B cell (primary cell): ENCODE measurements around the gene CRY1. TPM values are rescaled to one million over a fixed set of nuclear protein-coding genes. Genes with fewer than 3 reads are reported as not detected.

Experiments
- ATAC-seq: fragments of 200-7000 bp; cut with Tn5 transposase; one replicate; pipeline ENCODE4 v1.10.0; 2021; ENCODE audit warnings: low read depth, mild to moderate bottlenecking, moderate number of reproducible peaks, moderate library complexity
- CTCF ChIA-PET: fragments of 350-600 bp; sonication (Branson Sonifier 250); formaldehyde crosslinking; loops from one replicate; lab custom pipeline; 2021; ENCODE audit warnings: antibody characterized with exemption, inconsistent platforms; lab: Charles Lee
- POLR2A ChIA-PET: fragments of 350-600 bp; sonication (Branson Sonifier 250); formaldehyde crosslinking; loops from one replicate; lab custom pipeline; 2021; ENCODE audit warnings: antibody characterized with exemption; lab: Charles Lee
- DNase-seq: peaks from one replicate; pipeline ENCODE4 v3.0.0; 2013
- H2AFZ ChIP-seq: 2 replicates; pipeline ENCODE4 v1.6.1; 2012; ENCODE audit warnings: mild to moderate bottlenecking, low read depth, low read length; ENCODE audit not compliant: insufficient read depth, poor library complexity, severe bottlenecking
- H3K27ac ChIP-seq, 2 donors: 1 replicate in 1 of 2; 2 replicates in 1 of 2; pipeline ENCODE4 v1.5.1; 2012 to 2013; ENCODE audit warnings: low read length in 2 of 2, mild to moderate bottlenecking in 2 of 2, moderate library complexity in 1 of 2
- H3K27me3 ChIP-seq, 4 experiments: fragments of 200-600 bp in 1 of 4; sonication (generic) in 1 of 4; replicated peaks in 1 of 4; 1 replicate in 2 of 4; 2 replicates in 2 of 4; pipeline versions ENCODE4 v1.6.1 to v1.7.0; 2013 to 2016; ENCODE audit warnings: low read length in 3 of 4, mild to moderate bottlenecking in 2 of 4, mixed read lengths in 1 of 4, moderate library complexity in 1 of 4; ENCODE audit not compliant: insufficient read depth in 4 of 4, control insufficient read depth in 3 of 4; ENCODE audit errors: control extremely low read depth in 1 of 4
- H3K36me3 ChIP-seq, 2 experiments: replicated peaks in 1 of 2; 1 replicate in 1 of 2; 2 replicates in 1 of 2; pipeline versions ENCODE4 v1.6.1 to v1.7.1; 2013; ENCODE audit warnings: low read length in 1 of 2; ENCODE audit not compliant: insufficient read depth in 2 of 2, control insufficient read depth in 1 of 2; ENCODE audit errors: control extremely low read depth in 1 of 2, extremely low read depth in 1 of 2
- H3K4me1 ChIP-seq, 2 donors: fragments of 200-600 bp in 1 of 2; sonication (generic) in 1 of 2; 1 replicate in 1 of 2; 2 replicates in 1 of 2; pipeline versions ENCODE4 v1.5.1 to v1.6.1; 2013 to 2017; ENCODE audit warnings: low read length in 2 of 2; ENCODE audit not compliant: control insufficient read depth in 2 of 2, insufficient read depth in 2 of 2
- H3K4me2 ChIP-seq: replicated peaks from 2 replicates; pipeline ENCODE3; 2012; ENCODE audit warnings: mild to moderate bottlenecking, low read depth, low read length; ENCODE audit not compliant: poor library complexity, severe bottlenecking
- H3K4me3 ChIP-seq, 5 experiments: fragments of 200-600 bp in 1 of 5; sonication (generic) in 1 of 5; 1 replicate in 3 of 5; 2 replicates in 2 of 5; pipeline versions ENCODE4 v1.5.1 to v1.7.0; 2011 to 2016; ENCODE audit warnings: low read length in 4 of 5, mild to moderate bottlenecking in 4 of 5, low read depth in 2 of 5, control low read depth in 1 of 5, moderate library complexity in 1 of 5; ENCODE audit not compliant: insufficient read depth in 1 of 5; ENCODE audit errors: control extremely low read depth in 1 of 5, extremely low read depth in 1 of 5
- H3K79me2 ChIP-seq: fragments of 200-600 bp; sonication (generic); one replicate; pipeline ENCODE4 v1.6.0; 2016; ENCODE audit warnings: low read length; ENCODE audit not compliant: control insufficient read depth, insufficient read depth
- H3K9ac ChIP-seq: fragments of 200-600 bp; sonication (generic); 2 replicates; pipeline ENCODE4 v1.6.1; 2017; ENCODE audit warnings: mild to moderate bottlenecking, low read length, moderate library complexity
- H3K9me3 ChIP-seq, 3 donors: one replicate each; pipeline versions ENCODE4 v1.6.1 to v1.7.1; 2013; ENCODE audit warnings: low read length in 2 of 3; ENCODE audit not compliant: control insufficient read depth in 2 of 3, insufficient read depth in 1 of 3; ENCODE audit errors: control extremely low read depth in 1 of 3
- H4K20me1 ChIP-seq: 2 replicates; pipeline ENCODE4 v1.6.0; 2012; ENCODE audit warnings: mild to moderate bottlenecking, low read length; ENCODE audit not compliant: insufficient read depth, control insufficient read depth, poor library complexity, severe bottlenecking
- H3K27ac Mint-ChIP-seq: one replicate; pipeline ENCODE4 v1.8.0; 2021; ENCODE audit warnings: mixed read lengths
- H3K27me3 Mint-ChIP-seq: one replicate; pipeline ENCODE4 v1.8.0; 2021; ENCODE audit warnings: mixed read lengths
- H3K4me1 Mint-ChIP-seq: one replicate; pipeline ENCODE4 v1.8.0; 2021; ENCODE audit warnings: mixed read lengths
- H3K4me3 Mint-ChIP-seq: one replicate; pipeline ENCODE4 v1.8.0; 2021; ENCODE audit warnings: mixed read lengths
- H3K9me3 Mint-ChIP-seq: one replicate; pipeline ENCODE4 v1.8.0; 2022; ENCODE audit warnings: mixed read lengths; ENCODE audit not compliant: insufficient read depth
- EZH2 ChIP-seq: IDR thresholded peaks from 2 replicates; pipeline ENCODE4 v1.6.1; 2012; ENCODE audit warnings: borderline replicate concordance, low read depth, mild to moderate bottlenecking, moderate library complexity, low read length; ENCODE audit not compliant: insufficient read depth, poor library complexity, severe bottlenecking
- WGBS: methylation state at CpG from one replicate; pipeline ENCODE4 v1.1.5; 2013; ENCODE audit warnings: missing lambda C conversion rate; ENCODE audit not compliant: insufficient coverage; 5-methylcytosine and 5-hydroxymethylcytosine counted together
- intact Hi-C: fragments of 100-400 bp; cut with micrococcal nuclease; formaldehyde crosslinking; loops from one replicate; pipeline ENCODE4 v1.10.0; 2022
- polyA plus RNA-seq: library from polyadenylated mRNA; depleted of rRNA; stranded (reverse); fragments of >200 nt; gene quantifications from 2 replicates; pipeline ENCODE4 v1.2.3, GENCODE V29; 2012
- total RNA-seq, 2 donors: library from RNA; stranded (reverse); fragments of 120-200 nt in 1 of 2; gene quantifications; 1 replicate in 1 of 2; 2 replicates in 1 of 2; pipeline versions ENCODE4 v1.2.3 to v1.2.4, GENCODE V29; 2013 to 2022
- TF ChIP-seq, protein P1 (sequence below): fragments of 200-600 bp; IDR thresholded peaks from one replicate; pipeline ENCODE4 v1.8.0; 2022; ENCODE audit warnings: antibody characterized with exemption, mild to moderate bottlenecking

The CRY1 gene
- total and polyA plus RNA-seq, 2 donors (not counting 1 experiment from before 2014, with no cell fraction given) = 2.4 to 8.8 TPM

DNA sequence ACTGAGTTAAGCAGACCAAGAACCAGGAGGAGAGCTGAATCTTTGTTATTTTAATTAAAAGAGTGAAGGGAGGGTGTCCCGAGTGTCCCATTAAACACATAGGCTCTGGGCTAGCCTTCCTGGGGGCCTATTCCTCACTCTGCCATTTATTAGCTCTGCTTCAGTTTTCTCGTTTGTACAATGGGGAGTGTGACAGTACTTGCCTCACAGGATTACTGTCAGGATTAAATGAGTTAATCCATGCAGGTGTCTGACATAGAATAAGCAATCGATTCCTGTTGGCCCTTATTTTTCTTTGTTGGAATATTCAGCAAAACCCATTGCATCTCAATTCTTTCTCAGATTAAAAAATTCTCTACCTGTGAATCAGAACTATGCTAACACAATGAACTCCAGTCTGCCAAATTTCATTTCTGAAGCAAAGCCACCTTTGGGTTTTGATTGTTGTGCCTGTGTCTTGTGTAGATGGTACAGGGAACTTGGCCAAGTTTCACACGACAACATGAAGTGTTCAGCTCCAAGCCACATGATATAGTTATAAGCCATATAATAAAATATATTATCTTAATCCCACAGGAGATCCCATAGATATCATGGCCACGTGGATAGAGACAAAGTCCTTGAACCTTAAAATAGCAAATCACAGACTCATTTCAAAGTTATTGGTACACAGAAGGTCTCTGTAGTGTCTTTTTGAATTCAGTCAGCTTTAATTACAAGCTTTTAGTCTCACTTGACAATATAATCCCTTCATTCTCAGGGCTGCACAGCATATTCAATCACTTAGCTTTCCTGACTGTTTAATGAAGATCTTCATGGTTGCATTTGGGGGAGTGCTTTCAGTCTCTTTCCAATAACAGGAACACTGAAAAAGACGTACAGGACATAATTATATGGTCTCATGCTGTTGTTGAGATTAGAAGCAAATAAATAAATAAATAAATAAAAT, 34.4 kb upstream of the CRY1 start:
- no peak overlapping the region for H3K27ac Mint-ChIP-seq
- Histone ChIP-seq H3K9me3 (no peaks in the 10 kb centered on the region), H3K27me3 (peaks cover 0 to 9% (median 2%) of the 10 kb centered on the region in 4 experiments), H3K4me3 (no peak overlapping the region), H2AFZ (no peak overlapping the region), H4K20me1 (no peaks in the 10 kb centered on the region), H3K79me2 (no peaks in the 10 kb centered on the region), H3K9ac (no peak overlapping the region), H3K4me1 (no peaks in the 10 kb centered on the region), H3K4me2 (no peak overlapping the region), H3K36me3 (no peaks in the 10 kb centered on the region), H3K27ac (no peak overlapping the region)
- CTCF ChIA-PET = interaction anchor here (1.0 to 4.1 kb wide), 2 partner anchors 479 to 483 kb away, joined by 5 to 22 read pairs; no protein-coding TSS in a partner anchor
- H3K27me3 Mint-ChIP-seq = peaks cover 23% of the 10 kb centered on the region
- no CpG with 5 or more reads among the region's 6 CpGs for WGBS
- no peaks in the 10 kb centered on the region for H3K9me3 Mint-ChIP-seq
- intact Hi-C loops = no loop called here
- ATAC-seq (no peak), DNase-seq (no peak)
- H3K4me3 Mint-ChIP-seq = no peak overlapping the region
- POLR2A ChIA-PET = no interaction called here
- no peak for TF ChIP-seq EZH2
- TF ChIP-seq, protein P1, sequence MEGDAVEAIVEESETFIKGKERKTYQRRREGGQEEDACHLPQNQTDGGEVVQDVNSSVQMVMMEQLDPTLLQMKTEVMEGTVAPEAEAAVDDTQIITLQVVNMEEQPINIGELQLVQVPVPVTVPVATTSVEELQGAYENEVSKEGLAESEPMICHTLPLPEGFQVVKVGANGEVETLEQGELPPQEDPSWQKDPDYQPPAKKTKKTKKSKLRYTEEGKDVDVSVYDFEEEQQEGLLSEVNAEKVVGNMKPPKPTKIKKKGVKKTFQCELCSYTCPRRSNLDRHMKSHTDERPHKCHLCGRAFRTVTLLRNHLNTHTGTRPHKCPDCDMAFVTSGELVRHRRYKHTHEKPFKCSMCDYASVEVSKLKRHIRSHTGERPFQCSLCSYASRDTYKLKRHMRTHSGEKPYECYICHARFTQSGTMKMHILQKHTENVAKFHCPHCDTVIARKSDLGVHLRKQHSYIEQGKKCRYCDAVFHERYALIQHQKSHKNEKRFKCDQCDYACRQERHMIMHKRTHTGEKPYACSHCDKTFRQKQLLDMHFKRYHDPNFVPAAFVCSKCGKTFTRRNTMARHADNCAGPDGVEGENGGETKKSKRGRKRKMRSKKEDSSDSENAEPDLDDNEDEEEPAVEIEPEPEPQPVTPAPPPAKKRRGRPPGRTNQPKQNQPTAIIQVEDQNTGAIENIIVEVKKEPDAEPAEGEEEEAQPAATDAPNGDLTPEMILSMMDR = no peak
- no peaks in the 10 kb centered on the region for H3K4me1 Mint-ChIP-seq
